Measurements from ENCODE around the gene TUBB4B.
A peak's percentile ranks its signal among the peaks of the same experiment; 100 is the strongest.

Gene TUBB4B

DNA sequence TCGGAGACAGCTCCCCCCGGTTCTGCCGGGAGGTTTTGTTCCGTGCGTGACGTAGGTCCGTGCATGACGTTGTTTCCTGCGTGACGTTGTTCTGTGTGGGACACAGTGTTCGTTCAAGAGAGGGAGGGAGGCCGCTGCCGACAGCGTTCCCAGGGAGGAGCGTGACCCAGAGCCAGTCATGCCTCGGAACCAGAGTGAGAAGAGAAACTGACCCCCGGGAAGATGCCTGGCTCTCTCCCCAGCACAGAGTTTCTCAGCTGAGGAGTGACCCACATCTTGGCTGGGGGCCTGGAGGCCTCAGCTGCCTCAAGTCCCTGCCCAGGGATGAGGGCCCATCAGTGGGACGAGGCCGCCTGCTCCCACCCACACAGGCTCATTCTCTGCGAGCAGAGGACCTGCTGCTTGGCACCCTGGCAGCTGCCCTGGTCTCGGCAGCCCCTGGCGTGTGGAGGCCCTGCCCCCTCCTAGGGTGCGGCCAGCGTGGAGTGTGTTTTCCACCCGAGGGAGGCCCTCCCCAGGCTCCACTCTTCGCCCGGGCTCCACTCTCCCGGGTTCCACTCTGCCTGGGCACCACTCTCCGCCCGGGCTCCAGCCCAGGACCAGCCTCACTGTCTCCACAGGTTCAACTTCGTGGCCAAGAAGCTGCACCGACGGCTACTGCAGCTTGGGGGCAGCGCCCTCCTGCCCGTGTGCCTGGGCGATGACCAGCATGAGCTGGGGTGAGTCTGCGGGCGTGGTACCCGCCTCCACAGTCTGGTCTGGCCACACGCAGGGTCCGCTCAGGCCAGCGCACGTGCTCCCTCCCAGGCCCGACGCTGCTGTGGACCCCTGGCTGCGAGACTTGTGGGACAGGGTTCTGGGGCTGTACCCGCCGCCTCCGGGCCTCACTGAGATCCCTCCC lies 27.7 kb upstream of the TUBB4B start:
- no peak for DNase-seq

- DNase-seq: no peak
These were observed 26.5 kb upstream of the TUBB4B start for GRCh38 chr9:137214620-137215019.

GRCh38 chr9:137215196-137215986 lies 25.7 kb upstream of the TUBB4B start:
- DNase-seq: no peak

GRCh38 chr9:137216188-137216965 lies 24.7 kb upstream of the TUBB4B start:
- DNase-seq: no peak

DNA sequence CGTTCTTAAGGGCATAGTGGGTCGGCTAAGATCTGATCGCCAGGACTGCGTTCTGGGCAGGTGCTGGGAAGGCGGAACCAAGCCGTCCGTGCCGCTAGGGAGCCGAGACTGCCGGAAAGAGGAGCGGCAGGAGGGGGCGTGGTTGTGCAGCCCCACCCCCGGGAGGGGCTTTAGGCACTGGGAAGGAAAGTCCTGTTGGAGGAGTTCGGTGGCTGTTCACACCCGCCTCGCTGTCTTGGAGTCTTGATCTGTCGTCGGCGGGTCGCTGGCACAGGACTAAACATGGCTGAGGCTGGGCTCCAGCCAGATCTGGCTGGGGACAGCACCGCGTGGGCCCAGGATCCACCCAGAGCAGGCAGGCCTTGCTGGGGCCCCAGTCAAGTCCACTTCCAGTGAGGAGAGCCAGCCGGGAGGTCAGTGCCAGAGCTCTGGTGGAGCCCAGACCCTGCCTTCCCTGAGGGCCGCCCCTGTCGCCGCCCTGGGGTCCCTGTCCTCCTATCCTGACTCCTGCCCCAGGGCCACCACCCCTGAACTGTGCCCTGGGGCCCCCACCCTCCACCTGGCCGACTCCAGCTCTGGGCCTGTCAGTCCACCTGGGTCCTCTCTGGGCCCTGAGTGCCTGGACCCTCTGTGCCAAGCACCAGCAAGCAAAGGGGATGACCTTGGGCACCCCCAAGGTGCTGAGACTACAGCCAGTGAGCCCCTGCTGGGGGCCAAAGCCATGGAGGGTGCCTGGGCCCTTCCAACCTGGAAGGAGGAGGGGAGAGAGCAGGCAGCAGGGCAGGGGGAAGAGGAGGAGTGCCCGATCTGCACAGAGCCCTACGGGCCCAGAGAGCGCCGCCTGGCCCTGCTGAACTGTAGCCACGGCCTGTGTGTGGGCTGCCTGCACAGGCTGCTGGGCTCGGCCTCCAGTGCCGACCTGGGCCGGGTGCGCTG lies 23.5 kb upstream of the TUBB4B start:
- DNase-seq: no peak

DNA sequence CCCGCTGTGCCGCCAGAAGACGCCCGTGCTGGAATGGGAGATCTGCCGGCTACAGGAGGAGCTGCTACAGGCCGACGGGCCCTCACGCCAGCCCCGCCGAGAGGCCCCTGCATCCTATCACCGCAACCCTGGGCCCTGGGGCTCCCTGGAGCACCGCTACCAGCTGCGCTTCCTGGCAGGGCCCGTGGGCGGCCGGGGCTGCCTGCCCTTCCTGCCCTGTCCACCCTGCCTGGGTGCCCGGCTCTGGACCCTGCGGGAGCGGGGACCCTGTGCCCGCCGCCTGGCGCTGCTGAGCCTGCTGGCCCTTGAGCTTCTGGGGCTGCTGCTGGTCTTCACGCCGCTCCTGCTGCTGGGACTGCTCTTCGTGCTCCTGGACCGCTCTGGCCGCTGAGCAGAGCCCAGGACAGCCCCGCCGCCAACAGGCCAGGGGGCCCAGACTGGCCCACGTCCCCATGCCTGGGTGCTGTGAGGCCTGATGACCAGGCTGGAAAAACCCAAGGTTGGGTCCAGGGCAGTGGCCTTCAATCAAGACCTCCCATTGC lies 22.8 kb upstream of the TUBB4B start:
- no peak for DNase-seq

DNA sequence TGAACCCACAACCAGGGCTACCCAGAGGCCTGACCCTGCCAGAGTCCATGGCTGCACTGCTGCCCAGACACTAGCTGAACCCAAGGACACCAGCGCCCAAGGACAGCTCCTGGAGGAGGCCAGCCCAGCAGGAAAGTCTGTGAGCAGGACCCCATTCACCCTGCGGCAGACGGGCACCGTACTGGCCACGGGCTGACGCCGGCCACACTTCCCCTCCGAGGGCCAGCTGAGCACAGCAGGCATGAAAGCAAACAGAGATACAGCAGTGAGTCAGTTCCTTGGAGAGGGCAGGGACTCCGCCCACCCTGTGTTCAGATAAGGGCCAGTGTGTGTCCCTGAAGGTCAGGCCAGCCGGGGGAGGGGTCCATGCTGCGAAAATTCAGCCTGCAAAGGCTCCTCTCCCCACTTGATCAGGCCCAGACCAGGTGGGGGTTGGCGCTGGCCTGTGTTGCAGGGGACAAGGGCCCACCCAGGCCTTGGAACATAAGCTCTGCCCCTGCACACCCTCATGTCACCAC lies 22.3 kb upstream of the TUBB4B start:
- no peak for DNase-seq

DNA sequence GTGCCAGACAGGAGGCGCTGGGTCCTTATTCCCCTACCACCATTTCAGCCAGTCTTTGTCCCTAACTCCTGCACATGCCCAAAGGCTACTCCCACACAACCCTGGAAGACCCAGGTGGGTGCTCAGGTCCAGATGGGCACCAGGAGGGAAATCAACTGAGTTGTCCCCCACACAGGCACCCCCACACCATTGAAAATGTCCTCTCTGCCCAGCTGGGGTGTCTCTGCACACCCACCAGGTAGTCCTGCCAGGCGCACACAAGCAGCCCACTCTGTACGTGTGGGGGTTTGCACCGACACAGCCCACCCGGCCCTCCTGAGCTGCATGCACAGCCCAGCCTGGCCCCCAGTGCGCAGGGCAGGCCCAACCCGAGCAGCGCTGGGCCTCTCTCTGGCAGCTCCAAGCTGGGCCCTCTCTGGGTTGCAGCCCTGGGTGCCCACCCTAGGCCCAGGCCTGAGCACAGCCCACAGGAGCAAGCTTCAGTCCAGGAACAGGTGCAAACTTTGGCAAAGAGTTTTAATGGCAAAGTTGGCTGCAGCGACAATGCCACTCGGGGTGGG lies 21.2 kb upstream of the TUBB4B start:
- DNase-seq: no peak

DNA sequence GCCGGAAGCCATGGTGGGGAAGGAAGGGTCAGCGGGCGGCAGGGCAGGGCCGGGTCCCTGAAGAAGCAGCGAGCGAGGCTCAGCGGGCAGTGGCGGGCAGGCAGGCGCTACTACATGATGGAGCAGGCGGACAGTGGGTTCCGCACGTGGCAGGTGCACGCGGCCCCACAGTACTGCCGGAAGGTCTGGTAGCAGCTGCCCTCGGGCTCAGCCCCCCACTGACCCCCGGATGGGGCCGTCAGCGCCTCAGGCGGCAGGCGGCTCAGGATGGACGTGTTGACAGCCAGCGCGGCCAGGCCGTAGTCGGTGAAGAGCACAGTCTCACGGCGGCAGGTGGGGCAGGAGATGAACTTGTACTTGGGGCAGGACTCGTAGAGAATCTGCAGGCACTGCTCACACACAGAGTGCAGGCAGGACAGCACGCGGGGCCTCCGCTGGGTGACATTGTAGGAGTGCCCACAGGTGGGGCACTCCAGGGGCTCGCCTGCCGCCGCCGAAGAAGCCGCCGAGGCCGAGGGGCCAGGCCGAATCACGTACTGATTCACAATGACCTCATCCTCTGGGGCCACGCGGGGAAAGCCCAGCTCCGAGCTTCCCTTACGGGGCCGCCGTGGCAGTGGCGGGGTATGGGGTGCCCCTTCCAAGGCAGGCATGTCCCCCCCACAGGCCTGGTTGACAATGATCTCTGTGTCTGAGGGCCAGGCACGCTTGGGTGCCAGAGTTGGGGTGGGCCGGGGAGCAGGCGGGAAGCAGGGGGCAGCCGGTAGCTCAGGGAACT lies 20.6 kb upstream of the TUBB4B start:
- no peak for DNase-seq

DNA sequence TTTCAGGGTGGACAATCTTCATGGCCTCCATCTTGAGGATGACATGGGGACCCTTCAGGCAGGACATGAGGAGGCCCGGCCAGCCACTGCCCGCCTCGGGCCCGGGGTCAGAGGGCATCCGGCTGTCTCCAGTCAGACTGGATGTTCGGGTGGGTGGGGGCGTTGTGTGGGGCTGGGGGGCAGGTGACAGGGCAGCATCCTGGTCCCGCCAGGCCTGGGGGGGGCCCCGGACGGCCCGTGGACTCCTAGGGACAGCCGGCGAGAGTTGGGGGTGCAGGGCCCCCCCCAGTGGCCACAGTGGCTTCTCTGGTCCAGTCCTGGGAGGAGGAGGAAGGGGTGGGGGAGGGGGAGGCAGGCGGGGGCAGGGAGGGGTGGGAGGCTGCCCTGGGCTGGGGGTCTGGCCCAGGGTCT lies 20.0 kb upstream of the TUBB4B start:
- no peak for DNase-seq

- no peak for DNase-seq
These were observed 19.5 kb upstream of the TUBB4B start for GRCh38 chr9:137221506-137222111.

DNA sequence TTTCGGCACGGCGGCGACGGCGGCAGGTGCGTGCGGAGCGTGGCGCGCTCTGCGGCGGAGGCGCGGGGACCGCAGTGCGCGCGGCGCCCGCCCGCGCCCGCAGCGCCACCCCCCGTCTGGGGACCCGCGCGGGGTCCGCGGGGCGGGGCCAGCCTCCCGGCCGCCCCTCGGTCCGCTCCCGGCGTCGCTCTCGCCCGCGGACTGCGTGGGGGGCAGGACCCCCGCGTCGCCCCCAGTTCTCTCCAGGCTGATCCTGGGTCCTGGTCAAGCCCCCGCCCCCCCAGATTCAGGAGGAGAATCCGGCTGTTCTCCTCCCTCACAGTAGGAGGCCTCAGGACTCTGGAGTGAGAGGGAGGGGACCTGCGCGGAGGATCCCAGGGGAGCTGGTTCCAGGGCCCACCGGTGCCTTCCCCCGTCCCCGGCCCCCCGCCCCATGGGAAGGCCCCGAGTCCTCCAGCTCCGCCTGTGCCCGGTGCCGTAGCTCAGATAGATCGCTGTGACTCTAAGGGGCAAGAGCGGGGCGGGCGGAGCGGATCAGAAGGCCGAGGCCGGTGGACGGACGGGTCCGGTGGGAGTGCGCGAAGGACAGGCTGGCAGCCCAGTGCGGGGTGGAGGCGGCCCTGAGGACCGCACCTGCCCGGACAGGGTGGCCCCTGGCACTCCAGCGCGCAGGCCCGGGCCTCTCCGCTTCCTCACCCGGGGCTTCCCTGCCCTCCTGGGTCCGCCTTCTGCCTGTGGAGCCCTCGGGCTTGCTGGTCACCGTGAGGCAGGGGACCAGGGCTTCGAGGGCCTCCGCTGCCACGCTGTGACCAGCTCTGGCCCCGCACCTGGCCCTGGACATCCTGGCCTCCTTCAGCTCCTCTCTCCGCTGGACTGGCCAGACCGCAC lies 18.7 kb upstream of the TUBB4B start, which contains the start of gene RNF208:
RNF208 (minus strand) TSS at position 51 of the 888 bp plus-strand sequence. CDS start 1,028 bp downstream, outside the sequence.
- DNase-seq: no peak

GRCh38 chr9:137223078-137223970 lies 17.8 kb upstream of the TUBB4B start:
- peak; percentile 72 to 79 for DNase-seq

- no peak for DNase-seq
These were observed 16.0 kb upstream of the TUBB4B start, which contains the start of gene CYSRT1 for GRCh38 chr9:137224830-137225694. Gene CYSRT1, plus strand, starts transcription at chr9:137225174. Its CDS starts 448 bp downstream, at chr9:137225622.

GRCh38 chr9:137225699-137226331 lies 15.3 kb upstream of the TUBB4B start:
- no peak for DNase-seq

Data from cerebellar nuclear complex (tissue), 1 donor.